Measurements from ENCODE around the gene BCKDHA.

DNA sequence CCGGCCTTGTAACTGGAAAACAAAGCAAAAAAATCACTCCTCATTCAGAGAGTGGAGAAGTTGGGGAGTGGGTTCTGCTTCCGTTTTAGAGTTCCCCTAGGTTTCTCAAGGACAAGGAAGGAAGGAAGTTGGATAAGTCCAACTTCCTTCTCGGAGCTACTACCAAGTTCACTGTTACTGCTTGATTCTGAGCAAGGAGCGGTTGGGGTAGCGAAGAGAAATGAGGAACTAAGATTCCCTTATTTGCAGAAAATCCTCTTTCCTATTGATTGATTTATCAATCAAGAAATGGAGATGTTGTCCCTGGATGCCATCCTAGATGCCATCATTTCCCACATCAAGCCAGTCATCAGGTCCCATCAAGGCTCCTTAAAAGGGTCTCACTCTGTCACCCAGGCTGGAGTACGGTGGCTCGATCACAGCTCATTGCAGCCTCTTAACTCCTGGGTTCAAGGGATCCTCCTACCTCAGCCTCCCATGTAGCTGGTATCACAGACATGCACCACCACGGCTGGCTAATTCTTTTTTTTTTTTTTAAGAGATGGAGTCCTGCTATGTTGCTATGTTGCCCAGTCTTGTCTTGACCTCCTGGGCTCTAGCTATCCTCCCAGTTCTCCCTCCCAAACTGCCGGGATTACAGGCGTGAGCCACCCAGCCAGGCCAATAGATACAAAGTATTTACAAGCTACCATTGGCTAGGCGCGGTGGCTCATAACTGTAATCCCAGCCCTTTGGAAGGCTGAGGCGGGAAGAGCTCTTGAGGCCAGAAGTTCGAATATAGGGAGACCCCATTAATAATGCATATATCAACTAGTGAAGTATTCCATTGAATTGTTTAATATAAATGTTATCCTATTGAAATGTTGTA is 32.9 kb upstream of the BCKDHA start:
- TF ChIP-seq EZH2 (IDR thresholded peaks at IDR 0.05; ENCODE audit: insufficient read depth, low read length), result no peak
- TF ChIP-seq, protein P1, sequence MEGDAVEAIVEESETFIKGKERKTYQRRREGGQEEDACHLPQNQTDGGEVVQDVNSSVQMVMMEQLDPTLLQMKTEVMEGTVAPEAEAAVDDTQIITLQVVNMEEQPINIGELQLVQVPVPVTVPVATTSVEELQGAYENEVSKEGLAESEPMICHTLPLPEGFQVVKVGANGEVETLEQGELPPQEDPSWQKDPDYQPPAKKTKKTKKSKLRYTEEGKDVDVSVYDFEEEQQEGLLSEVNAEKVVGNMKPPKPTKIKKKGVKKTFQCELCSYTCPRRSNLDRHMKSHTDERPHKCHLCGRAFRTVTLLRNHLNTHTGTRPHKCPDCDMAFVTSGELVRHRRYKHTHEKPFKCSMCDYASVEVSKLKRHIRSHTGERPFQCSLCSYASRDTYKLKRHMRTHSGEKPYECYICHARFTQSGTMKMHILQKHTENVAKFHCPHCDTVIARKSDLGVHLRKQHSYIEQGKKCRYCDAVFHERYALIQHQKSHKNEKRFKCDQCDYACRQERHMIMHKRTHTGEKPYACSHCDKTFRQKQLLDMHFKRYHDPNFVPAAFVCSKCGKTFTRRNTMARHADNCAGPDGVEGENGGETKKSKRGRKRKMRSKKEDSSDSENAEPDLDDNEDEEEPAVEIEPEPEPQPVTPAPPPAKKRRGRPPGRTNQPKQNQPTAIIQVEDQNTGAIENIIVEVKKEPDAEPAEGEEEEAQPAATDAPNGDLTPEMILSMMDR (IDR thresholded peaks at IDR 0.05; ENCODE audit: insufficient read depth, low read depth, low read length), result no peak

Data from astrocyte (in vitro differentiated cells and primary cell).